ENCODE data around the gene CD47. TPM values are rescaled to one million over a fixed set of nuclear protein-coding genes. Genes with fewer than 3 reads are reported as not detected.

The CD47 gene
- total and polyA plus RNA-seq, 2 of the 4 experiments (the other 2 are of a cell fraction), result 45.9 to 52.0 TPM

DNA sequence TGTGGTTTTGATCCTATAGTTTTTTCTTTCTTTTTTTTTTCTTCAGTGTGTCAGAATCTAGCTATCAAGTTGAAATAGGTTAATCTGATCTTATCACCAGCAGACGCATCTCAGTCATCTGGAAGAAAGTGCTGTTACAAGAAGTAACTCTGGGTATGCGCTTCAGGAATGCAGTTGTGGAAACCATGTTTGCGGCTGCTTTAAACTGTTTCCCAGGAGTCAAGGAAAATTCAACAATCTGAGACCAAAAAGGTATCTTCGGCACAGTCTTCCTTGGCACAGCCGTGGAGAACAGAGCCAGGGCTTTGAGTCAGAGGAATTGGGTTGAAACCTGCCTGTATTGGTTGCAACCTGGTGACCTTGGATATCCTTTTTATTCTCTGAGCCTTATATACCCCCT, 59.9 kb downstream of the CD47 start:
- intact Hi-C loops (cut with micrococcal nuclease), result no loop called here
- Histone ChIP-seq H3K56ac (ENCODE audit: extremely low read depth, insufficient read depth, low read length) (no peak overlapping the region), H2AK9ac (replicated peaks; ENCODE audit: low read depth, low read length, poor library complexity) (no peak overlapping the region), H3K18ac (ENCODE audit: low read depth, low read length) (no peak overlapping the region), H3K4me1 (ENCODE audit: control insufficient read depth, insufficient read depth, low read length) (no peaks in the 10 kb centered on the region), H3K9ac (ENCODE audit: low read depth, low read length) (no peak overlapping the region), H3K4me2 (ENCODE audit: low read depth, low read length) (no peak overlapping the region), H4K5ac (ENCODE audit: low read depth, low read length) (no peak overlapping the region), H4K20me1 (ENCODE audit: insufficient read depth, low read length) (no peaks in the 10 kb centered on the region), H3K23ac (ENCODE audit: low read depth, low read length) (no peak overlapping the region), H2BK15ac (ENCODE audit: low read depth, low read length) (no peak overlapping the region), H3K4me3 (ENCODE audit: insufficient read depth, low read depth, low read length) (no peak overlapping the region), H3K79me1 (ENCODE audit: low read depth in 1 of 2, low read length in 2 of 2) (no peaks in the 10 kb centered on the region), H3K27ac (ENCODE audit: insufficient read depth, low read length) (no peak overlapping the region), H3K9me3 (ENCODE audit: control insufficient read depth, insufficient read depth, low read length) (no peaks in the 10 kb centered on the region), H2BK120ac (ENCODE audit: low read depth, low read length) (no peak overlapping the region), H4K91ac (ENCODE audit: insufficient read depth, low read depth, low read length) (no peak overlapping the region), H4K8ac (ENCODE audit: low read depth in 2 of 2, low read length in 2 of 2) (no peak overlapping the region), H3K9me1 (ENCODE audit: insufficient read depth, low read length) (peaks cover 12% of the 10 kb centered on the region; the same call in 1 of the 2 replicates), H3K36me3 (ENCODE audit: control insufficient read depth, insufficient read depth, low read length) (no peaks in the 10 kb centered on the region), H2AFZ (replicated peaks; ENCODE audit: low read length, poor library complexity) (no peak overlapping the region), H2BK20ac (ENCODE audit: low read depth, low read length) (no peak overlapping the region), H3K14ac (replicated peaks; ENCODE audit: low read depth, low read length) (no peak overlapping the region), H3K4ac (ENCODE audit: low read depth, low read length) (no peak overlapping the region), H2BK5ac (ENCODE audit: low read depth, low read length, poor library complexity, severe bottlenecking) (no peak overlapping the region), H2AK5ac (ENCODE audit: low read depth, low read length) (no peak overlapping the region), H3K27me3 (ENCODE audit: control insufficient read depth, insufficient read depth, low read length) (no peaks in the 10 kb centered on the region)
- DNase-seq (no peak), ATAC-seq (ENCODE audit: low read depth) (no peak)
- dilution Hi-C loops (cut with HindIII; ENCODE audit: low sequenced_read_pairs, unreplicated experiment), result no loop called here
- WGBS, 2 experiments (ENCODE audit: extremely low coverage in 2 of 2, insufficient read length in 1 of 2), result 86% methylated on average over 3 of the region's 5 CpGs; no CpG with 5 or more reads in 1 of the 2 experiments
- in situ Hi-C loops (cut with MboI; ENCODE audit: low sequenced_read_pairs), result no loop called here
- POLR2A ChIA-PET (ENCODE audit: unreplicated experiment), result no interaction called here
- no TSS peak for BruUV-seq (replicated peaks)
- TF ChIP-seq BHLHE40 (IDR thresholded peaks at IDR 0.05; ENCODE audit: low read depth, low read length), result no peak
- no peak for TF ChIP-seq RCOR1 (IDR thresholded peaks at IDR 0.05; ENCODE audit: insufficient replicate concordance, low read length)
- TF ChIP-seq, protein P1, sequence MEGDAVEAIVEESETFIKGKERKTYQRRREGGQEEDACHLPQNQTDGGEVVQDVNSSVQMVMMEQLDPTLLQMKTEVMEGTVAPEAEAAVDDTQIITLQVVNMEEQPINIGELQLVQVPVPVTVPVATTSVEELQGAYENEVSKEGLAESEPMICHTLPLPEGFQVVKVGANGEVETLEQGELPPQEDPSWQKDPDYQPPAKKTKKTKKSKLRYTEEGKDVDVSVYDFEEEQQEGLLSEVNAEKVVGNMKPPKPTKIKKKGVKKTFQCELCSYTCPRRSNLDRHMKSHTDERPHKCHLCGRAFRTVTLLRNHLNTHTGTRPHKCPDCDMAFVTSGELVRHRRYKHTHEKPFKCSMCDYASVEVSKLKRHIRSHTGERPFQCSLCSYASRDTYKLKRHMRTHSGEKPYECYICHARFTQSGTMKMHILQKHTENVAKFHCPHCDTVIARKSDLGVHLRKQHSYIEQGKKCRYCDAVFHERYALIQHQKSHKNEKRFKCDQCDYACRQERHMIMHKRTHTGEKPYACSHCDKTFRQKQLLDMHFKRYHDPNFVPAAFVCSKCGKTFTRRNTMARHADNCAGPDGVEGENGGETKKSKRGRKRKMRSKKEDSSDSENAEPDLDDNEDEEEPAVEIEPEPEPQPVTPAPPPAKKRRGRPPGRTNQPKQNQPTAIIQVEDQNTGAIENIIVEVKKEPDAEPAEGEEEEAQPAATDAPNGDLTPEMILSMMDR (conservative IDR thresholded peaks at IDR 0.05; ENCODE audit: low read depth, low read length), result no peak
- TF ChIP-seq, protein P2, sequence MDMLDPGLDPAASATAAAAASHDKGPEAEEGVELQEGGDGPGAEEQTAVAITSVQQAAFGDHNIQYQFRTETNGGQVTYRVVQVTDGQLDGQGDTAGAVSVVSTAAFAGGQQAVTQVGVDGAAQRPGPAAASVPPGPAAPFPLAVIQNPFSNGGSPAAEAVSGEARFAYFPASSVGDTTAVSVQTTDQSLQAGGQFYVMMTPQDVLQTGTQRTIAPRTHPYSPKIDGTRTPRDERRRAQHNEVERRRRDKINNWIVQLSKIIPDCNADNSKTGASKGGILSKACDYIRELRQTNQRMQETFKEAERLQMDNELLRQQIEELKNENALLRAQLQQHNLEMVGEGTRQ (IDR thresholded peaks at IDR 0.05; ENCODE audit: low read depth, low read length), result no peak
- no peak for TF ChIP-seq RFX5 (IDR thresholded peaks at IDR 0.05; ENCODE audit: low read depth, low read length)
- TF ChIP-seq, protein P3, sequence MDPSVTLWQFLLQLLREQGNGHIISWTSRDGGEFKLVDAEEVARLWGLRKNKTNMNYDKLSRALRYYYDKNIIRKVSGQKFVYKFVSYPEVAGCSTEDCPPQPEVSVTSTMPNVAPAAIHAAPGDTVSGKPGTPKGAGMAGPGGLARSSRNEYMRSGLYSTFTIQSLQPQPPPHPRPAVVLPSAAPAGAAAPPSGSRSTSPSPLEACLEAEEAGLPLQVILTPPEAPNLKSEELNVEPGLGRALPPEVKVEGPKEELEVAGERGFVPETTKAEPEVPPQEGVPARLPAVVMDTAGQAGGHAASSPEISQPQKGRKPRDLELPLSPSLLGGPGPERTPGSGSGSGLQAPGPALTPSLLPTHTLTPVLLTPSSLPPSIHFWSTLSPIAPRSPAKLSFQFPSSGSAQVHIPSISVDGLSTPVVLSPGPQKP (IDR thresholded peaks at IDR 0.05; ENCODE audit: borderline replicate concordance, low read depth, low read length), result no peak
- TF ChIP-seq SMC3 (IDR thresholded peaks at IDR 0.05; ENCODE audit: low read depth, low read length), result no peak
- TF ChIP-seq FOS (IDR thresholded peaks at IDR 0.05; ENCODE audit: low read depth, low read length), result no peak
- TF ChIP-seq CEBPB (IDR thresholded peaks at IDR 0.05; ENCODE audit: low read depth, low read length), result no peak
- no peak for TF ChIP-seq RAD21 (IDR thresholded peaks at IDR 0.05; ENCODE audit: low read length)
- no peak for TF ChIP-seq NFE2L2 (IDR thresholded peaks at IDR 0.05; ENCODE audit: low read depth, low read length)
- TF ChIP-seq POLR2A (IDR thresholded peaks at IDR 0.05; ENCODE audit: low read depth, low read length), result no peak
- no peak for TF ChIP-seq CHD1 (IDR thresholded peaks at IDR 0.05; ENCODE audit: low read depth, low read length)
- TF ChIP-seq MAZ (IDR thresholded peaks at IDR 0.05; ENCODE audit: borderline replicate concordance, low read depth, low read length), result no peak
- TF ChIP-seq MAFK (IDR thresholded peaks at IDR 0.05; ENCODE audit: low read depth, low read length), result no peak
- no peak for TF ChIP-seq MXI1 (IDR thresholded peaks at IDR 0.05; ENCODE audit: borderline replicate concordance, low read depth, low read length)
- CTCF ChIA-PET, result no interaction called here

Measured in IMR-90 (cell line).